HUES6 (cell line): ENCODE measurements around the gene MYO9B.

Source experiments
- H3K27ac ChIP-seq: 2 replicates; pipeline ENCODE4 v1.7.0; 2013; ENCODE audit warnings: low read depth, mild to moderate bottlenecking, low read length, inconsistent platforms
- H3K27me3 ChIP-seq: 2 replicates; pipeline ENCODE4 v1.6.1; 2013; ENCODE audit warnings: low read length; ENCODE audit not compliant: control insufficient read depth, insufficient read depth
- H3K36me3 ChIP-seq: 2 replicates; pipeline ENCODE4 v1.6.1; 2013; ENCODE audit warnings: low read length; ENCODE audit not compliant: control insufficient read depth, insufficient read depth
- H3K4me1 ChIP-seq: 2 replicates; pipeline ENCODE4 v1.6.1; 2013; ENCODE audit warnings: low read length; ENCODE audit not compliant: control insufficient read depth, insufficient read depth
- H3K4me3 ChIP-seq: 2 replicates; pipeline ENCODE4 v1.5.1; 2013; ENCODE audit warnings: low read depth, low read length
- H3K9ac ChIP-seq: one replicate; pipeline ENCODE4 v1.6.1; 2013; ENCODE audit warnings: mild to moderate bottlenecking, low read length
- H3K9me3 ChIP-seq: 2 replicates; pipeline ENCODE4 v1.6.1; 2013; ENCODE audit warnings: low read depth, low read length; ENCODE audit not compliant: control insufficient read depth, insufficient read depth

MYO9B gene

GRCh38 chr19:17061205-17061604 lies 14.4 kb upstream of the MYO9B start:
- Histone ChIP-seq H3K4me3 (no peak overlapping the region), H3K9me3 (peaks cover 12% of the 10 kb centered on the region; the same call in 1 of the 2 replicates), H3K27me3 (no peaks in the 10 kb centered on the region), H3K4me1 (no peaks in the 10 kb centered on the region), H3K9ac (no peak overlapping the region), H3K27ac (no peak overlapping the region), H3K36me3 (peaks cover 70% of the 10 kb centered on the region)

- Histone ChIP-seq H3K27ac (no peak overlapping the region), H3K36me3 (peaks cover 72% of the 10 kb centered on the region), H3K4me3 (no peak overlapping the region), H3K9me3 (peaks cover 12% of the 10 kb centered on the region; the same call in 1 of the 2 replicates), H3K4me1 (no peaks in the 10 kb centered on the region), H3K27me3 (no peaks in the 10 kb centered on the region), H3K9ac (no peak overlapping the region)
These were observed 13.9 kb upstream of the MYO9B start for GRCh38 chr19:17061691-17062090.

GRCh38 chr19:17063428-17063827 lies 12.1 kb upstream of the MYO9B start:
- peaks cover 61% of the 10 kb centered on the region for H3K36me3 ChIP-seq

GRCh38 chr19:17069193-17069592 lies 6.4 kb upstream of the MYO9B start:
- Histone ChIP-seq H3K27ac (no peak overlapping the region), H3K4me3 (no peak overlapping the region), H3K9me3 (no peaks in the 10 kb centered on the region), H3K4me1 (peaks cover 8% of the 10 kb centered on the region), H3K9ac (no peak overlapping the region), H3K27me3 (no peaks in the 10 kb centered on the region), H3K36me3 (peaks cover 57% of the 10 kb centered on the region)

More at GRCh38 chr19:17063428-17063827, 12.1 kb upstream of the MYO9B start:
- H3K4me3 ChIP-seq = no peak overlapping the region
- H3K4me1 ChIP-seq = no peaks in the 10 kb centered on the region
- H3K9ac ChIP-seq = no peak overlapping the region
- H3K27ac ChIP-seq = no peak overlapping the region
- peaks cover 7% of the 10 kb centered on the region; the same call in 1 of the 2 replicates for H3K9me3 ChIP-seq
- H3K27me3 ChIP-seq = no peaks in the 10 kb centered on the region

GRCh38 chr19:17070421-17070820 lies 5.2 kb upstream of the MYO9B start:
- peaks cover 15% of the 10 kb centered on the region for H3K4me1 ChIP-seq
- H3K9ac ChIP-seq = no peak overlapping the region
- H3K36me3 ChIP-seq = peaks cover 55% of the 10 kb centered on the region
- H3K27me3 ChIP-seq = no peaks in the 10 kb centered on the region
- H3K4me3 ChIP-seq = no peak overlapping the region
- no peak overlapping the region for H3K27ac ChIP-seq
- H3K9me3 ChIP-seq = no peaks in the 10 kb centered on the region

- peaks cover 53% of the 10 kb centered on the region for H3K36me3 ChIP-seq
- no peak overlapping the region for H3K9ac ChIP-seq
- no peak overlapping the region for H3K27ac ChIP-seq
- H3K4me1 ChIP-seq = peaks cover 15% of the 10 kb centered on the region
- H3K4me3 ChIP-seq = no peak overlapping the region
- no peaks in the 10 kb centered on the region for H3K27me3 ChIP-seq
- H3K9me3 ChIP-seq = no peaks in the 10 kb centered on the region
These were observed 4.7 kb upstream of the MYO9B start for GRCh38 chr19:17070912-17071311.

GRCh38 chr19:17073869-17074633 lies 1.5 kb upstream of the MYO9B start:
- Histone ChIP-seq H3K4me1 (peaks cover 37% of the 10 kb centered on the region), H3K27ac (no peak overlapping the region), H3K36me3 (peaks cover 32% of the 10 kb centered on the region), H3K4me3 (peak overlapping the region; percentile 96), H3K9ac (peak overlapping the region; percentile 94), H3K27me3 (no peaks in the 10 kb centered on the region), H3K9me3 (no peaks in the 10 kb centered on the region)

GRCh38 chr19:17074634-17075034 lies 943 bp upstream of the MYO9B start:
- Histone ChIP-seq H3K4me1 (peaks cover 43% of the 10 kb centered on the region), H3K27me3 (no peaks in the 10 kb centered on the region), H3K9ac (peak overlapping the region; percentile 94), H3K9me3 (no peaks in the 10 kb centered on the region), H3K27ac (peak overlapping the region; percentile 93), H3K4me3 (peak overlapping the region; percentile 96), H3K36me3 (peaks cover 31% of the 10 kb centered on the region)

- no peaks in the 10 kb centered on the region for H3K9me3 ChIP-seq
- H3K4me3 ChIP-seq = peak overlapping the region; percentile 84
- H3K9ac ChIP-seq = peak overlapping the region; percentile 75
- no peak overlapping the region for H3K27ac ChIP-seq
- H3K4me1 ChIP-seq = peaks cover 44% of the 10 kb centered on the region
- H3K36me3 ChIP-seq = peaks cover 22% of the 10 kb centered on the region
- no peaks in the 10 kb centered on the region for H3K27me3 ChIP-seq
These were observed 426 bp downstream of the MYO9B start for GRCh38 chr19:17075864-17076542.

- H3K4me3 ChIP-seq = peak overlapping the region; percentile 84
- peaks cover 44% of the 10 kb centered on the region for H3K4me1 ChIP-seq
- peaks cover 17% of the 10 kb centered on the region for H3K36me3 ChIP-seq
- peak overlapping the region; percentile 75 for H3K9ac ChIP-seq
- no peak overlapping the region for H3K27ac ChIP-seq
- H3K27me3 ChIP-seq = no peaks in the 10 kb centered on the region
- H3K9me3 ChIP-seq = no peaks in the 10 kb centered on the region
These were observed 990 bp downstream of the MYO9B start for GRCh38 chr19:17076543-17076991.

GRCh38 chr19:17077447-17078028 lies 2.0 kb downstream of the MYO9B start:
- Histone ChIP-seq H3K27ac (no peak overlapping the region), H3K36me3 (peaks cover 9% of the 10 kb centered on the region), H3K4me1 (peaks cover 44% of the 10 kb centered on the region), H3K9me3 (no peaks in the 10 kb centered on the region), H3K4me3 (peak overlapping the region; percentile 84; the same call in 1 of the 2 replicates), H3K9ac (no peak overlapping the region), H3K27me3 (no peaks in the 10 kb centered on the region)
